Nephron progenitor cell (in vitro differentiated cells): ENCODE measurements around the gene PSMG2.

Experiments used
- DNase-seq: peaks from one replicate; pipeline ENCODE4 v3.0.0; 2021
- H3K27ac Mint-ChIP-seq: 2 replicates; pipeline ENCODE4 v1.8.0; 2021; ENCODE audit warnings: mild to moderate bottlenecking, moderate library complexity, mixed read lengths
- H3K27me3 Mint-ChIP-seq: 2 replicates; pipeline ENCODE4 v1.8.0; 2021; ENCODE audit warnings: mild to moderate bottlenecking, low read depth, mixed read lengths; ENCODE audit not compliant: poor library complexity
- H3K36me3 Mint-ChIP-seq: 2 replicates; pipeline ENCODE4 v1.8.0; 2021; ENCODE audit warnings: low read depth, mixed read lengths
- H3K4me1 Mint-ChIP-seq: 2 replicates; pipeline ENCODE4 v1.8.0; 2021; ENCODE audit warnings: mixed read lengths
- H3K4me3 Mint-ChIP-seq: 2 replicates; pipeline ENCODE4 v1.8.0; 2021; ENCODE audit warnings: mild to moderate bottlenecking, moderate library complexity, mixed read lengths
- H3K9me3 Mint-ChIP-seq: 2 replicates; pipeline ENCODE4 v1.8.0; 2021; ENCODE audit warnings: mild to moderate bottlenecking, moderate library complexity, mixed read lengths
- CTCF ChIP-seq: fragments of 200-600 bp; sonication (generic); IDR thresholded peaks from 2 replicates; pipeline ENCODE4 v1.5.0; 2021; ENCODE audit warnings: antibody characterized with exemption

Gene PSMG2

GRCh38 chr18:12689256-12689850 is 13.5 kb upstream of the PSMG2 start:
- H3K9me3 Mint-ChIP-seq: no peaks in the 10 kb centered on the region
- no peak for DNase-seq
- no peak for TF ChIP-seq CTCF
- H3K36me3 Mint-ChIP-seq: peaks cover 62% of the 10 kb centered on the region
- H3K4me3 Mint-ChIP-seq: no peak overlapping the region
- no peaks in the 10 kb centered on the region for H3K27me3 Mint-ChIP-seq
- H3K4me1 Mint-ChIP-seq: no peaks in the 10 kb centered on the region
- no peak overlapping the region for H3K27ac Mint-ChIP-seq

- TF ChIP-seq CTCF: no peak
- Mint-ChIP-seq H3K4me1 (no peaks in the 10 kb centered on the region), H3K27ac (no peak overlapping the region), H3K9me3 (no peaks in the 10 kb centered on the region), H3K4me3 (no peak overlapping the region), H3K36me3 (peaks cover 51% of the 10 kb centered on the region), H3K27me3 (no peaks in the 10 kb centered on the region)
- DNase-seq: no peak
Observed at GRCh38 chr18:12692206-12692605, 10.6 kb upstream of the PSMG2 start.

GRCh38 chr18:12694032-12694431 is 8.8 kb upstream of the PSMG2 start:
- DNase-seq: no peak
- no peak overlapping the region for H3K4me3 Mint-ChIP-seq
- no peaks in the 10 kb centered on the region for H3K4me1 Mint-ChIP-seq
- H3K27me3 Mint-ChIP-seq: no peaks in the 10 kb centered on the region
- peaks cover 58% of the 10 kb centered on the region for H3K36me3 Mint-ChIP-seq
- no peaks in the 10 kb centered on the region for H3K9me3 Mint-ChIP-seq
- no peak for TF ChIP-seq CTCF
- H3K27ac Mint-ChIP-seq: no peak overlapping the region

GRCh38 chr18:12699747-12700146 is 3.1 kb upstream of the PSMG2 start:
- no peak for DNase-seq
- Mint-ChIP-seq H3K4me1 (peaks cover 34% of the 10 kb centered on the region), H3K27ac (no peak overlapping the region), H3K4me3 (no peak overlapping the region), H3K27me3 (peaks cover 3% of the 10 kb centered on the region), H3K9me3 (no peaks in the 10 kb centered on the region), H3K36me3 (peaks cover 32% of the 10 kb centered on the region)
- TF ChIP-seq CTCF: no peak

GRCh38 chr18:12701161-12701560 is 1.7 kb upstream of the PSMG2 start:
- peaks cover 3% of the 10 kb centered on the region for H3K27me3 Mint-ChIP-seq
- peak overlapping the region; percentile 100 for H3K27ac Mint-ChIP-seq
- H3K4me3 Mint-ChIP-seq: peak overlapping the region; percentile 99
- H3K4me1 Mint-ChIP-seq: peaks cover 41% of the 10 kb centered on the region
- no peak for DNase-seq
- H3K36me3 Mint-ChIP-seq: peaks cover 35% of the 10 kb centered on the region
- H3K9me3 Mint-ChIP-seq: no peaks in the 10 kb centered on the region
- TF ChIP-seq CTCF: no peak

- Mint-ChIP-seq H3K4me1 (peaks cover 41% of the 10 kb centered on the region), H3K4me3 (peak overlapping the region; percentile 99), H3K27me3 (peaks cover 3% of the 10 kb centered on the region), H3K27ac (peak overlapping the region; percentile 100), H3K9me3 (no peaks in the 10 kb centered on the region), H3K36me3 (peaks cover 42% of the 10 kb centered on the region)
- no peak for DNase-seq
- no peak for TF ChIP-seq CTCF
Observed at GRCh38 chr18:12703096-12703567, 290 bp downstream of the PSMG2 start.
